ENCODE results near the gene TUBB.

The TUBB gene

GRCh38 chr6:30769088-30769852 is 49.1 kb downstream of the TUBB start:
- no peaks in the 10 kb centered on the region for H3K27me3 ChIP-seq (replicated peaks; ENCODE audit: control insufficient read depth, insufficient read depth, low read length, poor library complexity, severe bottlenecking)
- no peaks in the 10 kb centered on the region for H3K9me3 ChIP-seq (ENCODE audit: control insufficient read depth, low read length)
- no peaks in the 10 kb centered on the region for H3K36me3 ChIP-seq (ENCODE audit: control insufficient read depth, insufficient read depth, low read length)
- DNase-seq = peak; percentile 34 to 50 (median 37)
- peak overlapping the region; percentile 5 for H3K4me3 ChIP-seq (ENCODE audit: insufficient read depth, low read depth, low read length, poor library complexity, severe bottlenecking)
- H3K27ac ChIP-seq (ENCODE audit: insufficient read depth, low read length, poor library complexity, severe bottlenecking) = no peak overlapping the region
- H3K4me1 ChIP-seq (ENCODE audit: control insufficient read depth, insufficient read depth, low read length, poor library complexity, severe bottlenecking) = peaks cover 19% of the 10 kb centered on the region

GRCh38 chr6:30769853-30770524 is 49.8 kb downstream of the TUBB start:
- peaks cover 19% of the 10 kb centered on the region for H3K4me1 ChIP-seq (ENCODE audit: control insufficient read depth, insufficient read depth, low read length, poor library complexity, severe bottlenecking)
- no peaks in the 10 kb centered on the region for H3K9me3 ChIP-seq (ENCODE audit: control insufficient read depth, low read length)

GRCh38 chr6:30770592-30770991 is 50.4 kb downstream of the TUBB start:
- Histone ChIP-seq H3K27me3 (replicated peaks; ENCODE audit: control insufficient read depth, insufficient read depth, low read length, poor library complexity, severe bottlenecking) (no peaks in the 10 kb centered on the region), H3K9me3 (ENCODE audit: control insufficient read depth, low read length) (no peaks in the 10 kb centered on the region), H3K4me1 (ENCODE audit: control insufficient read depth, insufficient read depth, low read length, poor library complexity, severe bottlenecking) (peaks cover 19% of the 10 kb centered on the region), H3K36me3 (ENCODE audit: control insufficient read depth, insufficient read depth, low read length) (no peaks in the 10 kb centered on the region), H3K27ac (ENCODE audit: insufficient read depth, low read length, poor library complexity, severe bottlenecking) (no peak overlapping the region), H3K4me3 (ENCODE audit: insufficient read depth, low read depth, low read length, poor library complexity, severe bottlenecking) (no peak overlapping the region)
- DNase-seq = no peak

More at GRCh38 chr6:30769853-30770524, 49.8 kb downstream of the TUBB start:
- Histone ChIP-seq H3K36me3 (ENCODE audit: control insufficient read depth, insufficient read depth, low read length) (no peaks in the 10 kb centered on the region), H3K27ac (ENCODE audit: insufficient read depth, low read length, poor library complexity, severe bottlenecking) (no peak overlapping the region), H3K27me3 (replicated peaks; ENCODE audit: control insufficient read depth, insufficient read depth, low read length, poor library complexity, severe bottlenecking) (no peaks in the 10 kb centered on the region), H3K4me3 (ENCODE audit: insufficient read depth, low read depth, low read length, poor library complexity, severe bottlenecking) (no peak overlapping the region)
- DNase-seq = no peak

- DNase-seq = no peak
- Histone ChIP-seq H3K36me3 (ENCODE audit: control insufficient read depth, insufficient read depth, low read length) (no peaks in the 10 kb centered on the region), H3K27me3 (replicated peaks; ENCODE audit: control insufficient read depth, insufficient read depth, low read length, poor library complexity, severe bottlenecking) (no peaks in the 10 kb centered on the region), H3K9me3 (ENCODE audit: control insufficient read depth, low read length) (no peaks in the 10 kb centered on the region), H3K4me1 (ENCODE audit: control insufficient read depth, insufficient read depth, low read length, poor library complexity, severe bottlenecking) (peaks cover 2% of the 10 kb centered on the region), H3K27ac (ENCODE audit: insufficient read depth, low read length, poor library complexity, severe bottlenecking) (no peak overlapping the region), H3K4me3 (ENCODE audit: insufficient read depth, low read depth, low read length, poor library complexity, severe bottlenecking) (no peak overlapping the region)
Measured at GRCh38 chr6:30774701-30775100, 54.5 kb downstream of the TUBB start.
